ENCODE measurements around the gene SOWAHA.

SOWAHA gene

GRCh38 chr5:132856011-132856410 is 42.9 kb downstream of the SOWAHA start:
- TF ChIP-seq CREB1 (IDR thresholded peaks at IDR 0.05; ENCODE audit: low read depth) (no peak), NFIC (IDR thresholded peaks at IDR 0.05) (no peak), TCF12 (IDR thresholded peaks at IDR 0.05; ENCODE audit: low read depth) (no peak), ZBTB7A (IDR thresholded peaks at IDR 0.05; ENCODE audit: low read depth) (no peak), TEAD4 (IDR thresholded peaks at IDR 0.05) (no peak), EGR1 (IDR thresholded peaks at IDR 0.05) (no peak), MAX (IDR thresholded peaks at IDR 0.05) (no peak)

DNA sequence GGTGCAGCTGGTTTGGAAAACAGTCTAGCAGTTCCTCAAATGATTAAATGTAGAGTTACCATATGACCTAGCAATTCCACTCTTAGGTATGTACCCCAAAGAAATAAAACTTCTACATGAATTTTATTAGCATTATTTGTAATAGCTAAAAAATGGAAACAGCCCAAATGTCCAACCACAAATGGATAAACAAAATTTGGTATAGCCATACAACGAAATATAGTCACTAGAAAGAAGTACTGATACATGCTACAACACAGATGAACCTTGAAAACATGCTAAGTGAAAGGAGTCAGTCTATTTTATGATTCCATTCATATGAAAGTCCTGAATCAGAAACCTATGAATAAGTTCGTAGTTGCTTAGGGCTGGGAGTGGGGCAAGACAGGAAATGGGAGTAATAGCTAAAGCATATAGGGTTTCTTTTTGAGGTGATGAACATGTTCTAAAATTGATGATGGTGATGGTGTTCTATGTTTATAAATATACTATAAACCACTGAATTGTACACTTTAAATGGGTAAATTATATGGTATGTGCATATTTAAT is 46.9 kb downstream of the SOWAHA start:
- no peak for TF ChIP-seq USF1 (IDR thresholded peaks at IDR 0.05)
- no peak for TF ChIP-seq TEAD4 (IDR thresholded peaks at IDR 0.05)
- no peak for TF ChIP-seq NFIC (IDR thresholded peaks at IDR 0.05)
- TF ChIP-seq, protein P1, sequence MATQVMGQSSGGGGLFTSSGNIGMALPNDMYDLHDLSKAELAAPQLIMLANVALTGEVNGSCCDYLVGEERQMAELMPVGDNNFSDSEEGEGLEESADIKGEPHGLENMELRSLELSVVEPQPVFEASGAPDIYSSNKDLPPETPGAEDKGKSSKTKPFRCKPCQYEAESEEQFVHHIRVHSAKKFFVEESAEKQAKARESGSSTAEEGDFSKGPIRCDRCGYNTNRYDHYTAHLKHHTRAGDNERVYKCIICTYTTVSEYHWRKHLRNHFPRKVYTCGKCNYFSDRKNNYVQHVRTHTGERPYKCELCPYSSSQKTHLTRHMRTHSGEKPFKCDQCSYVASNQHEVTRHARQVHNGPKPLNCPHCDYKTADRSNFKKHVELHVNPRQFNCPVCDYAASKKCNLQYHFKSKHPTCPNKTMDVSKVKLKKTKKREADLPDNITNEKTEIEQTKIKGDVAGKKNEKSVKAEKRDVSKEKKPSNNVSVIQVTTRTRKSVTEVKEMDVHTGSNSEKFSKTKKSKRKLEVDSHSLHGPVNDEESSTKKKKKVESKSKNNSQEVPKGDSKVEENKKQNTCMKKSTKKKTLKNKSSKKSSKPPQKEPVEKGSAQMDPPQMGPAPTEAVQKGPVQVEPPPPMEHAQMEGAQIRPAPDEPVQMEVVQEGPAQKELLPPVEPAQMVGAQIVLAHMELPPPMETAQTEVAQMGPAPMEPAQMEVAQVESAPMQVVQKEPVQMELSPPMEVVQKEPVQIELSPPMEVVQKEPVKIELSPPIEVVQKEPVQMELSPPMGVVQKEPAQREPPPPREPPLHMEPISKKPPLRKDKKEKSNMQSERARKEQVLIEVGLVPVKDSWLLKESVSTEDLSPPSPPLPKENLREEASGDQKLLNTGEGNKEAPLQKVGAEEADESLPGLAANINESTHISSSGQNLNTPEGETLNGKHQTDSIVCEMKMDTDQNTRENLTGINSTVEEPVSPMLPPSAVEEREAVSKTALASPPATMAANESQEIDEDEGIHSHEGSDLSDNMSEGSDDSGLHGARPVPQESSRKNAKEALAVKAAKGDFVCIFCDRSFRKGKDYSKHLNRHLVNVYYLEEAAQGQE (IDR thresholded peaks at IDR 0.05; ENCODE audit: low read depth), result no peak
- no peak for TF ChIP-seq CREB1 (IDR thresholded peaks at IDR 0.05; ENCODE audit: low read depth)
- TF ChIP-seq CEBPB (IDR thresholded peaks at IDR 0.05), result no peak
- no peak for TF ChIP-seq EGR1 (IDR thresholded peaks at IDR 0.05)
- no peak for TF ChIP-seq YY1 (IDR thresholded peaks at IDR 0.05; ENCODE audit: low read depth)
- no peak for TF ChIP-seq TCF12 (IDR thresholded peaks at IDR 0.05; ENCODE audit: low read depth)
- TF ChIP-seq ZBTB7A (IDR thresholded peaks at IDR 0.05; ENCODE audit: low read depth), result no peak
- TF ChIP-seq FOXM1 (IDR thresholded peaks at IDR 0.05; ENCODE audit: borderline replicate concordance, low read depth), result no peak
- no peak for TF ChIP-seq EP300 (IDR thresholded peaks at IDR 0.05; ENCODE audit: borderline replicate concordance)
- no peak for TF ChIP-seq RAD21 (IDR thresholded peaks at IDR 0.05; ENCODE audit: low read depth)
- no peak for TF ChIP-seq MAX (IDR thresholded peaks at IDR 0.05)
- TF ChIP-seq TAF1 (IDR thresholded peaks at IDR 0.05; ENCODE audit: low read depth), result no peak

- TF ChIP-seq USF1 (IDR thresholded peaks at IDR 0.05), result no peak
- TF ChIP-seq EGR1 (IDR thresholded peaks at IDR 0.05), result no peak
- no peak for TF ChIP-seq NFIC (IDR thresholded peaks at IDR 0.05)
- no peak for TF ChIP-seq MAX (IDR thresholded peaks at IDR 0.05)
Observed at GRCh38 chr5:132860742-132861141, 47.6 kb downstream of the SOWAHA start.

GRCh38 chr5:132865668-132866341 is 52.7 kb downstream of the SOWAHA start:
- TF ChIP-seq FOXM1 (IDR thresholded peaks at IDR 0.05; ENCODE audit: borderline replicate concordance, low read depth) (no peak), NFIC (IDR thresholded peaks at IDR 0.05) (no peak), MAX (IDR thresholded peaks at IDR 0.05) (no peak), EP300 (IDR thresholded peaks at IDR 0.05; ENCODE audit: borderline replicate concordance) (no peak), RAD21 (IDR thresholded peaks at IDR 0.05; ENCODE audit: low read depth) (no peak), TEAD4 (IDR thresholded peaks at IDR 0.05) (no peak), TAF1 (IDR thresholded peaks at IDR 0.05; ENCODE audit: low read depth) (no peak), EGR1 (IDR thresholded peaks at IDR 0.05) (no peak; the same call in 1 of the 2 replicates), TCF12 (IDR thresholded peaks at IDR 0.05; ENCODE audit: low read depth) (no peak), ZBTB7A (IDR thresholded peaks at IDR 0.05; ENCODE audit: low read depth) (no peak), CREB1 (IDR thresholded peaks at IDR 0.05; ENCODE audit: low read depth) (no peak), YY1 (IDR thresholded peaks at IDR 0.05; ENCODE audit: low read depth) (no peak)
